Measurements from ENCODE around the gene DEPDC1. TPM values are rescaled to one million over a fixed set of nuclear protein-coding genes. Genes with fewer than 3 reads are reported as not detected.
A peak's percentile ranks its signal among the peaks of the same experiment; 100 is the strongest.

Gene DEPDC1
- polyA plus RNA-seq, 2 of the 4 experiments (the other 2 are of a cell fraction) = 18.2 to 33.6 TPM

DNA sequence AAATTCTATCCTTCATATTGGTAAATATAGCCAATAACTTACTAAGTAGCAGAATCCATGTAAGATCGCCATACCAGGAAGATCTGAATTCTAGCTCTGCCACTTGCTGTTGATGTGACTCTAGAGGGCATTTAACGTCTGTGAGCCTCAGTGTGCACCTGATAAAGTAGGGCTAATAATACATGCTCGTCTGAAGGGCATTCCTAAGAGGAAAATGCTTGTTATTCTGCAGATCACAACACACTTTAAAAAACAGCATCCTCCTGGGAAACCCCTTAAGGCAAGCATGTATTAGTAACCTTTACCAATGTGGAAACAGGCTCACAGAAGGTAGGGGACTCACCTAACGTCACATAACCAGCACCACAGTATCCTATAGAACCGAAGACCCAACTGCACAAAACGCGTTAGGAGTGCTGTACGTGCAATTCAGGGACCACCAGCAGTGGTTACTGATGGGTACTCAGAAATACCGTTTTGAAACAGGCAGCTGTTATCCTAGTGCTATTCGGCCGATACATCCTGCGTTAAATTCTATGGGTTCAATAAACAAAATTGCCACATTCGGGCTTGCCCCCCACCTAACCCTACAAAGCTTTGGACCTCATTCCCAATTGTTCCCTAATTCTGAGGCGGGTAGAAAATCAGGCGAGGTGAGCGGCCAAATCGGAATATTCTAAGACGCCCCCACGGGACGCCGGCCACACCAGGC, 758 bp downstream of the DEPDC1 start:
- DNase-seq (ENCODE audit: low read depth in 1 of 2, low spot score in 1 of 2) (peak; percentile 7 to 12), ATAC-seq (peak; percentile 26 to 46; a peak in 5 of 6 replicates), FAIRE-seq (no peak)
- WGBS (ENCODE audit: missing lambda C conversion rate) = 1% methylated on average over 16 of the region's 21 CpGs
- peak overlapping the region; percentile 84 for H3K4me3 ChIP-seq
- peak overlapping the region; percentile 93 for H3K4me2 ChIP-seq
- H3K4me1 ChIP-seq = peaks cover 12% of the 10 kb centered on the region; the same call in 2 of the 3 replicates
- H3K27ac ChIP-seq = peak overlapping the region; percentile 83 to 90
- ChIA-PET POLR2A (no interaction called here), CTCF (interaction anchor here (0.6 kb wide), 1 partner anchor 1633 kb away, joined by 3 read pairs; no protein-coding TSS in a partner anchor)
- H3K9me3 ChIP-seq = no peaks in the 10 kb centered on the region
- TF ChIP-seq, protein P1, sequence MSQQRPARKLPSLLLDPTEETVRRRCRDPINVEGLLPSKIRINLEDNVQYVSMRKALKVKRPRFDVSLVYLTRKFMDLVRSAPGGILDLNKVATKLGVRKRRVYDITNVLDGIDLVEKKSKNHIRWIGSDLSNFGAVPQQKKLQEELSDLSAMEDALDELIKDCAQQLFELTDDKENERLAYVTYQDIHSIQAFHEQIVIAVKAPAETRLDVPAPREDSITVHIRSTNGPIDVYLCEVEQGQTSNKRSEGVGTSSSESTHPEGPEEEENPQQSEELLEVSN (IDR thresholded peaks at IDR 0.05; ENCODE audit: borderline replicate concordance, low read depth) = no peak
- TF ChIP-seq JUNB (IDR thresholded peaks at IDR 0.05) = no peak
- TF ChIP-seq EHMT2 (IDR thresholded peaks at IDR 0.05; ENCODE audit: low read depth) = no peak
- TF ChIP-seq, protein P2, sequence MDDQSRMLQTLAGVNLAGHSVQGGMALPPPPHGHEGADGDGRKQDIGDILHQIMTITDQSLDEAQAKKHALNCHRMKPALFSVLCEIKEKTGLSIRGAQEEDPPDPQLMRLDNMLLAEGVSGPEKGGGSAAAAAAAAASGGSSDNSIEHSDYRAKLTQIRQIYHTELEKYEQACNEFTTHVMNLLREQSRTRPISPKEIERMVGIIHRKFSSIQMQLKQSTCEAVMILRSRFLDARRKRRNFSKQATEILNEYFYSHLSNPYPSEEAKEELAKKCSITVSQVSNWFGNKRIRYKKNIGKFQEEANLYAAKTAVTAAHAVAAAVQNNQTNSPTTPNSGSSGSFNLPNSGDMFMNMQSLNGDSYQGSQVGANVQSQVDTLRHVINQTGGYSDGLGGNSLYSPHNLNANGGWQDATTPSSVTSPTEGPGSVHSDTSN (IDR thresholded peaks at IDR 0.05) = no peak
- TF ChIP-seq, protein P3, sequence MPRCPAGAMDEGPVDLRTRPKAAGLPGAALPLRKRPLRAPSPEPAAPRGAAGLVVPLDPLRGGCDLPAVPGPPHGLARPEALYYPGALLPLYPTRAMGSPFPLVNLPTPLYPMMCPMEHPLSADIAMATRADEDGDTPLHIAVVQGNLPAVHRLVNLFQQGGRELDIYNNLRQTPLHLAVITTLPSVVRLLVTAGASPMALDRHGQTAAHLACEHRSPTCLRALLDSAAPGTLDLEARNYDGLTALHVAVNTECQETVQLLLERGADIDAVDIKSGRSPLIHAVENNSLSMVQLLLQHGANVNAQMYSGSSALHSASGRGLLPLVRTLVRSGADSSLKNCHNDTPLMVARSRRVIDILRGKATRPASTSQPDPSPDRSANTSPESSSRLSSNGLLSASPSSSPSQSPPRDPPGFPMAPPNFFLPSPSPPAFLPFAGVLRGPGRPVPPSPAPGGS (IDR thresholded peaks at IDR 0.05) = no peak
- TF ChIP-seq, protein P4, sequence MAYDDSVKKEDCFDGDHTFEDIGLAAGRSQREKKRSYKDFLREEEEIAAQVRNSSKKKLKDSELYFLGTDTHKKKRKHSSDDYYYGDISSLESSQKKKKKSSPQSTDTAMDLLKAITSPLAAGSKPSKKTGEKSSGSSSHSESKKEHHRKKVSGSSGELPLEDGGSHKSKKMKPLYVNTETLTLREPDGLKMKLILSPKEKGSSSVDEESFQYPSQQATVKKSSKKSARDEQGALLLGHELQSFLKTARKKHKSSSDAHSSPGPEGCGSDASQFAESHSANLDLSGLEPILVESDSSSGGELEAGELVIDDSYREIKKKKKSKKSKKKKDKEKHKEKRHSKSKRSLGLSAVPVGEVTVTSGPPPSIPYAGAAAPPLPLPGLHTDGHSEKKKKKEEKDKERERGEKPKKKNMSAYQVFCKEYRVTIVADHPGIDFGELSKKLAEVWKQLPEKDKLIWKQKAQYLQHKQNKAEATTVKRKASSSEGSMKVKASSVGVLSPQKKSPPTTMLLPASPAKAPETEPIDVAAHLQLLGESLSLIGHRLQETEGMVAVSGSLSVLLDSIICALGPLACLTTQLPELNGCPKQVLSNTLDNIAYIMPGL (CRISPR knock-in tag; IDR thresholded peaks at IDR 0.05; ENCODE audit: borderline replicate concordance) = no peak

DNA sequence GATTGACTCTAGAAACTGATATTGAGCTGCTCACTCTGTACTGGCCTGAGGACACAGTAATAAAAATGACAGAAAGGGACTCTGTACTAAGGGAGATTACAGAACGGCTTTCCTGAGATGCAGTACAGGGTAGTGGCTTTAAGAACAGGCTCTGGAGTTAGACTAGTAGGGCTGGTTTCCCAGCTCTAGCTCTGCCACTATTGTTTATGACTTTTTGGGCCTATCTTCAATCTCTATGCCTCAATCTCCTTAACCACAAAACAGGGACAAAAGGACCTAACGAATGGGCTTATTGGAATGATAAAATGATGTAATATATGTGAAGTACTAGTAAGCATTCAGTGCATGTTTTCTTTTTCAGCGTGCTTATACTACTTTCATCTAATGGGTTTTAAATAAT, 1.4 kb downstream of the DEPDC1 start:
- peak overlapping the region; percentile 83 to 90 for H3K27ac ChIP-seq
- POLR2A ChIA-PET = no interaction called here
- CTCF ChIA-PET = interaction anchor here (0.6 kb wide), 1 partner anchor 1634 kb away, joined by 3 read pairs; no protein-coding TSS in a partner anchor

More for the DNA sequence above, 1.4 kb downstream of the DEPDC1 start:
- no peak for DNase-seq (ENCODE audit: low read depth in 1 of 2, low spot score in 1 of 2)
- FAIRE-seq = no peak
- TF ChIP-seq RCOR1 (IDR thresholded peaks at IDR 0.05; ENCODE audit: low read depth, low read length) = no peak
- no peak for TF ChIP-seq EP300 (IDR thresholded peaks at IDR 0.05)
- TF ChIP-seq JUNB (IDR thresholded peaks at IDR 0.05) = no peak
- no peak for TF ChIP-seq NPAS2 (CRISPR knock-in tag; IDR thresholded peaks at IDR 0.05; ENCODE audit: borderline replicate concordance)
- no peak for TF ChIP-seq CEBPB (IDR thresholded peaks at IDR 0.05)
- TF ChIP-seq, protein P5, sequence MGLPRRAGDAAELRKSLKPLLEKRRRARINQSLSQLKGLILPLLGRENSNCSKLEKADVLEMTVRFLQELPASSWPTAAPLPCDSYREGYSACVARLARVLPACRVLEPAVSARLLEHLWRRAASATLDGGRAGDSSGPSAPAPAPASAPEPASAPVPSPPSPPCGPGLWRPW (IDR thresholded peaks at IDR 0.05) = no peak
- TF ChIP-seq KDM1A (IDR thresholded peaks at IDR 0.05; ENCODE audit: low read depth) = no peak
- TF ChIP-seq MAFK (IDR thresholded peaks at IDR 0.05; ENCODE audit: partially characterized antibody) = no peak
- TF ChIP-seq EHMT2 (IDR thresholded peaks at IDR 0.05; ENCODE audit: low read depth) = no peak
- no peak for TF ChIP-seq EHF (CRISPR knock-in tag; IDR thresholded peaks at IDR 0.05)
- no peak for TF ChIP-seq ZSCAN20 (CRISPR knock-in tag; IDR thresholded peaks at IDR 0.05)
- TF ChIP-seq, protein P6, sequence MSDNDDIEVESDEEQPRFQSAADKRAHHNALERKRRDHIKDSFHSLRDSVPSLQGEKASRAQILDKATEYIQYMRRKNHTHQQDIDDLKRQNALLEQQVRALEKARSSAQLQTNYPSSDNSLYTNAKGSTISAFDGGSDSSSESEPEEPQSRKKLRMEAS (IDR thresholded peaks at IDR 0.05) = no peak
- TF ChIP-seq SMC3 (IDR thresholded peaks at IDR 0.05) = no peak
- no peak for TF ChIP-seq ZFP36 (IDR thresholded peaks at IDR 0.05; ENCODE audit: borderline replicate concordance, partially characterized antibody)
- no peak for TF ChIP-seq RARB (CRISPR knock-in tag; IDR thresholded peaks at IDR 0.05)
- TF ChIP-seq FOXS1 (CRISPR knock-in tag; IDR thresholded peaks at IDR 0.05) = no peak
- TF ChIP-seq SREBF2 (IDR thresholded peaks at IDR 0.05) = no peak
- TF ChIP-seq ZC3H11A (IDR thresholded peaks at IDR 0.05) = no peak
- no peak for TF ChIP-seq CHD4 (IDR thresholded peaks at IDR 0.05; ENCODE audit: borderline replicate concordance)
- TF ChIP-seq, protein P7, sequence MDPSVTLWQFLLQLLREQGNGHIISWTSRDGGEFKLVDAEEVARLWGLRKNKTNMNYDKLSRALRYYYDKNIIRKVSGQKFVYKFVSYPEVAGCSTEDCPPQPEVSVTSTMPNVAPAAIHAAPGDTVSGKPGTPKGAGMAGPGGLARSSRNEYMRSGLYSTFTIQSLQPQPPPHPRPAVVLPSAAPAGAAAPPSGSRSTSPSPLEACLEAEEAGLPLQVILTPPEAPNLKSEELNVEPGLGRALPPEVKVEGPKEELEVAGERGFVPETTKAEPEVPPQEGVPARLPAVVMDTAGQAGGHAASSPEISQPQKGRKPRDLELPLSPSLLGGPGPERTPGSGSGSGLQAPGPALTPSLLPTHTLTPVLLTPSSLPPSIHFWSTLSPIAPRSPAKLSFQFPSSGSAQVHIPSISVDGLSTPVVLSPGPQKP (IDR thresholded peaks at IDR 0.05; ENCODE audit: low read depth, low read length) = no peak
- ATAC-seq = no peak
- 40% methylated on average over 3 of the region's 3 CpGs for WGBS (ENCODE audit: missing lambda C conversion rate)
- Histone ChIP-seq H3K9me3 (no peaks in the 10 kb centered on the region), H3K4me3 (peak overlapping the region; percentile 84), H3K4me2 (peak overlapping the region; percentile 93), H3K4me1 (peaks cover 12% of the 10 kb centered on the region; the same call in 2 of the 3 replicates)

All from A549 (cell line).